Measurements from ENCODE around the gene DENND4B. TPM values are rescaled to one million over a fixed set of nuclear protein-coding genes. Genes with fewer than 3 reads are reported as not detected.
A peak's percentile ranks its signal among the peaks of the same experiment; 100 is the strongest.

The DENND4B gene
- total and polyA plus RNA-seq, 9 of the 15 experiments (the other 6 are each of a cell fraction or from before 2014, with no cell fraction given) = 9.5 to 80.5 (median 23.1) TPM

DNA sequence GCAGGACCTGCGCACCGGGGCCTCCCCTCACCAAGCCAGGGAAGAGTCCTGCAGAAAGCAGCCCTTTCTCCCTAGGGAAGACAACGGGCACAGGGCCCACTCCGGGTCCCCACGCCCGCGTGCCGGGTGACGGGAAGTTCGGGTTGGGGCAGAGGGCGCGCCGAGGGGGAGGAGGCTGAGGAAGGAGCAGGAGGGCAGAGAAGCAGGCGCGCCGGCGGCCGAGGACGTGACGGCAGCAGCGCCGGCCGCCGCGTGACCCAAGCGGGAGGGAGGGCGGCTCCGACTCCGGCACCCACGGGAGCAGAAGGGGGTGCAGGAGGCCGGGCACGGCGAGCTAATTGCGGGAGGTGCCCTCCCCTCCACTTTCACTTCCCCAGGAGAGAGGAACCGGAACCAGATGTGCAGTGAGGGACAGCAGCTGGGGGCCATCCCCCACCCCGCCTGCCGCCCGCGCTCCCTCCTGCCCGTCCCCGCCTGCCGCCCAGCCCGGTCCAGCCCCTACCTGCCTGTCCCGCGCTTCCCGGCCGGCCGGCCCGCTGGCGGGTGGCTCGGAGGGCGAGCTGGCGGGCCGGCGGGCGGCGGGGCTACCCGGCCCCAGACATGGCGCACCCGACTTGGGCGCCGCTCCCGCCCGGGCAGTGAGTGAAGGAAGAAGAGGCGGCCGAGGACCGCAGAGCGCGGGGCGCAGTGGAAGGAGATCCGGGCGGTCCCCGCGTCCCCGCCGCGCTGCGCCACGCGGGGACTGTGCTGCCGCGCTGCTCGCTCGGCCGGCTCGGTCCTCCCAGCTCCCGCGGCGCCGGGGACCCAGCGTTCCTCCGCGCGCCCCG, 510 bp downstream of the DENND4B start (continued):
- TF ChIP-seq RBM14 (IDR thresholded peaks at IDR 0.05; ENCODE audit: borderline replicate concordance, insufficient read depth, low read depth, low read length) (0 out of 2 replicates have a peak, but pooled peaks have one; percentile 75), TAF15 (IDR thresholded peaks at IDR 0.05; ENCODE audit: low read depth, low read length) (no peak), ZEB2 (IDR thresholded peaks at IDR 0.05) (no peak), PHB (CRISPR knock-in tag; IDR thresholded peaks at IDR 0.05) (peak; percentile 79; the same call in 1 of the 2 replicates), SIRT6 (IDR thresholded peaks at IDR 0.05; ENCODE audit: low read depth, low read length) (no peak), ZNF174 (CRISPR knock-in tag; IDR thresholded peaks at IDR 0.05) (no peak), ZNF589 (CRISPR knock-in tag; IDR thresholded peaks at IDR 0.05; ENCODE audit: low read depth) (peak; percentile 67; the same call in 1 of the 2 replicates), ELF1 (tag; IDR thresholded peaks at IDR 0.05) (peak; percentile 36; the same call in 1 of the 2 replicates)
- TF ChIP-seq, protein P1, sequence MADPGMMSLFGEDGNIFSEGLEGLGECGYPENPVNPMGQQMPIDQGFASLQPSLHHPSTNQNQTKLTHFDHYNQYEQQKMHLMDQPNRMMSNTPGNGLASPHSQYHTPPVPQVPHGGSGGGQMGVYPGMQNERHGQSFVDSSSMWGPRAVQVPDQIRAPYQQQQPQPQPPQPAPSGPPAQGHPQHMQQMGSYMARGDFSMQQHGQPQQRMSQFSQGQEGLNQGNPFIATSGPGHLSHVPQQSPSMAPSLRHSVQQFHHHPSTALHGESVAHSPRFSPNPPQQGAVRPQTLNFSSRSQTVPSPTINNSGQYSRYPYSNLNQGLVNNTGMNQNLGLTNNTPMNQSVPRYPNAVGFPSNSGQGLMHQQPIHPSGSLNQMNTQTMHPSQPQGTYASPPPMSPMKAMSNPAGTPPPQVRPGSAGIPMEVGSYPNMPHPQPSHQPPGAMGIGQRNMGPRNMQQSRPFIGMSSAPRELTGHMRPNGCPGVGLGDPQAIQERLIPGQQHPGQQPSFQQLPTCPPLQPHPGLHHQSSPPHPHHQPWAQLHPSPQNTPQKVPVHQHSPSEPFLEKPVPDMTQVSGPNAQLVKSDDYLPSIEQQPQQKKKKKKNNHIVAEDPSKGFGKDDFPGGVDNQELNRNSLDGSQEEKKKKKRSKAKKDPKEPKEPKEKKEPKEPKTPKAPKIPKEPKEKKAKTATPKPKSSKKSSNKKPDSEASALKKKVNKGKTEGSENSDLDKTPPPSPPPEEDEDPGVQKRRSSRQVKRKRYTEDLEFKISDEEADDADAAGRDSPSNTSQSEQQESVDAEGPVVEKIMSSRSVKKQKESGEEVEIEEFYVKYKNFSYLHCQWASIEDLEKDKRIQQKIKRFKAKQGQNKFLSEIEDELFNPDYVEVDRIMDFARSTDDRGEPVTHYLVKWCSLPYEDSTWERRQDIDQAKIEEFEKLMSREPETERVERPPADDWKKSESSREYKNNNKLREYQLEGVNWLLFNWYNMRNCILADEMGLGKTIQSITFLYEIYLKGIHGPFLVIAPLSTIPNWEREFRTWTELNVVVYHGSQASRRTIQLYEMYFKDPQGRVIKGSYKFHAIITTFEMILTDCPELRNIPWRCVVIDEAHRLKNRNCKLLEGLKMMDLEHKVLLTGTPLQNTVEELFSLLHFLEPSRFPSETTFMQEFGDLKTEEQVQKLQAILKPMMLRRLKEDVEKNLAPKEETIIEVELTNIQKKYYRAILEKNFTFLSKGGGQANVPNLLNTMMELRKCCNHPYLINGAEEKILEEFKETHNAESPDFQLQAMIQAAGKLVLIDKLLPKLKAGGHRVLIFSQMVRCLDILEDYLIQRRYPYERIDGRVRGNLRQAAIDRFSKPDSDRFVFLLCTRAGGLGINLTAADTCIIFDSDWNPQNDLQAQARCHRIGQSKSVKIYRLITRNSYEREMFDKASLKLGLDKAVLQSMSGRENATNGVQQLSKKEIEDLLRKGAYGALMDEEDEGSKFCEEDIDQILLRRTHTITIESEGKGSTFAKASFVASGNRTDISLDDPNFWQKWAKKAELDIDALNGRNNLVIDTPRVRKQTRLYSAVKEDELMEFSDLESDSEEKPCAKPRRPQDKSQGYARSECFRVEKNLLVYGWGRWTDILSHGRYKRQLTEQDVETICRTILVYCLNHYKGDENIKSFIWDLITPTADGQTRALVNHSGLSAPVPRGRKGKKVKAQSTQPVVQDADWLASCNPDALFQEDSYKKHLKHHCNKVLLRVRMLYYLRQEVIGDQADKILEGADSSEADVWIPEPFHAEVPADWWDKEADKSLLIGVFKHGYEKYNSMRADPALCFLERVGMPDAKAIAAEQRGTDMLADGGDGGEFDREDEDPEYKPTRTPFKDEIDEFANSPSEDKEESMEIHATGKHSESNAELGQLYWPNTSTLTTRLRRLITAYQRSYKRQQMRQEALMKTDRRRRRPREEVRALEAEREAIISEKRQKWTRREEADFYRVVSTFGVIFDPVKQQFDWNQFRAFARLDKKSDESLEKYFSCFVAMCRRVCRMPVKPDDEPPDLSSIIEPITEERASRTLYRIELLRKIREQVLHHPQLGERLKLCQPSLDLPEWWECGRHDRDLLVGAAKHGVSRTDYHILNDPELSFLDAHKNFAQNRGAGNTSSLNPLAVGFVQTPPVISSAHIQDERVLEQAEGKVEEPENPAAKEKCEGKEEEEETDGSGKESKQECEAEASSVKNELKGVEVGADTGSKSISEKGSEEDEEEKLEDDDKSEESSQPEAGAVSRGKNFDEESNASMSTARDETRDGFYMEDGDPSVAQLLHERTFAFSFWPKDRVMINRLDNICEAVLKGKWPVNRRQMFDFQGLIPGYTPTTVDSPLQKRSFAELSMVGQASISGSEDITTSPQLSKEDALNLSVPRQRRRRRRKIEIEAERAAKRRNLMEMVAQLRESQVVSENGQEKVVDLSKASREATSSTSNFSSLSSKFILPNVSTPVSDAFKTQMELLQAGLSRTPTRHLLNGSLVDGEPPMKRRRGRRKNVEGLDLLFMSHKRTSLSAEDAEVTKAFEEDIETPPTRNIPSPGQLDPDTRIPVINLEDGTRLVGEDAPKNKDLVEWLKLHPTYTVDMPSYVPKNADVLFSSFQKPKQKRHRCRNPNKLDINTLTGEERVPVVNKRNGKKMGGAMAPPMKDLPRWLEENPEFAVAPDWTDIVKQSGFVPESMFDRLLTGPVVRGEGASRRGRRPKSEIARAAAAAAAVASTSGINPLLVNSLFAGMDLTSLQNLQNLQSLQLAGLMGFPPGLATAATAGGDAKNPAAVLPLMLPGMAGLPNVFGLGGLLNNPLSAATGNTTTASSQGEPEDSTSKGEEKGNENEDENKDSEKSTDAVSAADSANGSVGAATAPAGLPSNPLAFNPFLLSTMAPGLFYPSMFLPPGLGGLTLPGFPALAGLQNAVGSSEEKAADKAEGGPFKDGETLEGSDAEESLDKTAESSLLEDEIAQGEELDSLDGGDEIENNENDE (IDR thresholded peaks at IDR 0.05; ENCODE audit: low read depth, low read length) = no peak
- TF ChIP-seq, protein P2, sequence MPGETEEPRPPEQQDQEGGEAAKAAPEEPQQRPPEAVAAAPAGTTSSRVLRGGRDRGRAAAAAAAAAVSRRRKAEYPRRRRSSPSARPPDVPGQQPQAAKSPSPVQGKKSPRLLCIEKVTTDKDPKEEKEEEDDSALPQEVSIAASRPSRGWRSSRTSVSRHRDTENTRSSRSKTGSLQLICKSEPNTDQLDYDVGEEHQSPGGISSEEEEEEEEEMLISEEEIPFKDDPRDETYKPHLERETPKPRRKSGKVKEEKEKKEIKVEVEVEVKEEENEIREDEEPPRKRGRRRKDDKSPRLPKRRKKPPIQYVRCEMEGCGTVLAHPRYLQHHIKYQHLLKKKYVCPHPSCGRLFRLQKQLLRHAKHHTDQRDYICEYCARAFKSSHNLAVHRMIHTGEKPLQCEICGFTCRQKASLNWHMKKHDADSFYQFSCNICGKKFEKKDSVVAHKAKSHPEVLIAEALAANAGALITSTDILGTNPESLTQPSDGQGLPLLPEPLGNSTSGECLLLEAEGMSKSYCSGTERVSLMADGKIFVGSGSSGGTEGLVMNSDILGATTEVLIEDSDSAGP (CRISPR knock-in tag; IDR thresholded peaks at IDR 0.05) = no peak
- TF ChIP-seq, protein P3, sequence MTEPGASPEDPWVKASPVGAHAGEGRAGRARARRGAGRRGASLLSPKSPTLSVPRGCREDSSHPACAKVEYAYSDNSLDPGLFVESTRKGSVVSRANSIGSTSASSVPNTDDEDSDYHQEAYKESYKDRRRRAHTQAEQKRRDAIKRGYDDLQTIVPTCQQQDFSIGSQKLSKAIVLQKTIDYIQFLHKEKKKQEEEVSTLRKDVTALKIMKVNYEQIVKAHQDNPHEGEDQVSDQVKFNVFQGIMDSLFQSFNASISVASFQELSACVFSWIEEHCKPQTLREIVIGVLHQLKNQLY (CRISPR knock-in tag; conservative IDR thresholded peaks at IDR 0.05) = 0 out of 4 replicates have a peak, but pooled peaks of 1 of the 2 experiments have one; percentile 61

Measured in K562 (cell line).